GM21529 (cell line): ENCODE data around the gene ADIPOR2.
A peak's percentile ranks its signal among the peaks of the same experiment; 100 is the strongest.

Experiments
- ATAC-seq: cut with Tn5 transposase; IDR thresholded peaks from one replicate; pipeline ENCODE4 v1.9.1; 2021; ENCODE audit not compliant: unreplicated experiment

Gene ADIPOR2

GRCh38 chr12:1768615-1769014 is 77.7 kb downstream of the ADIPOR2 start:
- no peak for ATAC-seq

GRCh38 chr12:1769809-1770494 is 79.1 kb downstream of the ADIPOR2 start:
- no peak for ATAC-seq

GRCh38 chr12:1773937-1774655 is 83.2 kb downstream of the ADIPOR2 start:
- no peak for ATAC-seq

GRCh38 chr12:1776170-1776921 is 85.5 kb downstream of the ADIPOR2 start:
- no peak for ATAC-seq

- no peak for ATAC-seq
These were observed 86.9 kb downstream of the ADIPOR2 start for GRCh38 chr12:1777798-1778197.

GRCh38 chr12:1778911-1779310 is 88.0 kb downstream of the ADIPOR2 start:
- ATAC-seq: no peak

- no peak for ATAC-seq
These were observed 88.9 kb downstream of the ADIPOR2 start for GRCh38 chr12:1779783-1780182.

- ATAC-seq: no peak
These were observed 90.9 kb downstream of the ADIPOR2 start for GRCh38 chr12:1781772-1782171.

GRCh38 chr12:1782215-1782614 is 91.3 kb downstream of the ADIPOR2 start:
- ATAC-seq: no peak

- no peak for ATAC-seq
These were observed 96.8 kb downstream of the ADIPOR2 start for GRCh38 chr12:1787714-1788113.

- ATAC-seq: no peak
These were observed 99.6 kb downstream of the ADIPOR2 start for GRCh38 chr12:1790444-1790843.

- no peak for ATAC-seq
These were observed 100.4 kb downstream of the ADIPOR2 start for GRCh38 chr12:1791104-1791841.

- no peak for ATAC-seq
These were observed 101.5 kb downstream of the ADIPOR2 start for GRCh38 chr12:1792406-1792805.

GRCh38 chr12:1793426-1794210 is 102.7 kb downstream of the ADIPOR2 start:
- no peak for ATAC-seq

GRCh38 chr12:1794440-1795090 is 103.7 kb downstream of the ADIPOR2 start:
- ATAC-seq: no peak

GRCh38 chr12:1795221-1795784 is 104.4 kb downstream of the ADIPOR2 start:
- ATAC-seq: no peak

- ATAC-seq: peak; percentile 90
These were observed 105.1 kb downstream of the ADIPOR2 start for GRCh38 chr12:1795785-1796514.

GRCh38 chr12:1796515-1797010 is 105.7 kb downstream of the ADIPOR2 start:
- peak; percentile 15 for ATAC-seq
